ENCODE results near the gene CXCL17. TPM values are rescaled to one million over a fixed set of nuclear protein-coding genes. Genes with fewer than 3 reads are reported as not detected.

CXCL17 gene
- total and polyA plus RNA-seq, 7 donors, result 0.90 to 1.2 TPM; not detected in 5

- Histone ChIP-seq H3K36me3 (no peaks in the 10 kb centered on the region), H3K4me3 (no peak overlapping the region), H3K27ac (no peak overlapping the region), H3K27me3 (no peaks in the 10 kb centered on the region), H3K9me3 (no peaks in the 10 kb centered on the region), H3K4me1 (peaks cover 0 to 8% (median 0%) of the 10 kb centered on the region in 4 donors)
- 24 to 72% methylated on average over 4 of the region's 4 CpGs for WGBS, 2 donors
- DNase-seq, result no peak
- intact Hi-C loops (cut with DNase I), result no loop called here
- TF ChIP-seq EP300 (IDR thresholded peaks at IDR 0.05), result no peak
Observed at GRCh38 chr19:42443944-42444398, 1.2 kb upstream of the CXCL17 start.

GRCh38 chr19:42441049-42441445, 1.7 kb downstream of the CXCL17 start:
- Histone ChIP-seq H3K4me1 (peaks cover 0 to 8% (median 0%) of the 10 kb centered on the region in 4 donors), H3K27ac (no peak overlapping the region), H3K36me3 (no peaks in the 10 kb centered on the region), H3K9me3 (no peaks in the 10 kb centered on the region), H3K4me3 (no peak overlapping the region), H3K27me3 (no peaks in the 10 kb centered on the region)
- intact Hi-C loops (cut with DNase I), result no loop called here
- DNase-seq, result no peak
- 37 to 43% methylated on average over 2 of the region's 2 CpGs for WGBS, 2 donors
- TF ChIP-seq POLR2A (IDR thresholded peaks at IDR 0.05), result no peak
- no peak for TF ChIP-seq EP300 (IDR thresholded peaks at IDR 0.05)
- no peak for TF ChIP-seq POLR2AphosphoS5 (IDR thresholded peaks at IDR 0.05)
- no peak for TF ChIP-seq CTCF (IDR thresholded peaks at IDR 0.05)

- no peaks in the 10 kb centered on the region for H3K36me3 ChIP-seq
- intact Hi-C loops (cut with DNase I), result no loop called here
- TF ChIP-seq CTCF (IDR thresholded peaks at IDR 0.05) (peak in 3 of 4 experiments; percentile 60 to 81 (median 69)), EP300 (IDR thresholded peaks at IDR 0.05) (no peak)
- H3K9me3 ChIP-seq, result no peaks in the 10 kb centered on the region
- no peaks in the 10 kb centered on the region for H3K27me3 ChIP-seq
- peak; percentile 80 for DNase-seq
- H3K27ac ChIP-seq, result no peak overlapping the region
- no peak overlapping the region for H3K4me3 ChIP-seq
- 23 to 25% methylated on average over 16 of the region's 16 CpGs for WGBS, 2 donors
- H3K4me1 ChIP-seq, result peaks cover 0 to 8% (median 0%) of the 10 kb centered on the region in 4 donors
Observed at GRCh38 chr19:42440357-42441048, 2.2 kb downstream of the CXCL17 start.

- H3K27me3 ChIP-seq, result no peaks in the 10 kb centered on the region
- H3K4me1 ChIP-seq, result peaks cover 0 to 8% (median 0%) of the 10 kb centered on the region in 4 donors
- WGBS, 2 donors, result 74 to 88% methylated on average over 3 of the region's 3 CpGs
- H3K4me3 ChIP-seq, result no peak overlapping the region
- no peaks in the 10 kb centered on the region for H3K36me3 ChIP-seq
- intact Hi-C loops (cut with DNase I), result no loop called here
- no peak overlapping the region for H3K27ac ChIP-seq
- no peak for DNase-seq
- TF ChIP-seq POLR2A (IDR thresholded peaks at IDR 0.05), result no peak
- no peak for TF ChIP-seq EP300 (IDR thresholded peaks at IDR 0.05)
- TF ChIP-seq POLR2AphosphoS5 (IDR thresholded peaks at IDR 0.05), result no peak
- TF ChIP-seq CTCF (IDR thresholded peaks at IDR 0.05), result no peak
- no peaks in the 10 kb centered on the region for H3K9me3 ChIP-seq
Observed at GRCh38 chr19:42436006-42436405, 6.7 kb downstream of the CXCL17 start.

- 93% methylated on average over 6 of the region's 6 CpGs for WGBS, 2 donors
- H3K27ac ChIP-seq, result no peak overlapping the region
Observed at GRCh38 chr19:42435316-42435715, 7.4 kb downstream of the CXCL17 start.

More at GRCh38 chr19:42435316-42435715, 7.4 kb downstream of the CXCL17 start:
- intact Hi-C loops (cut with DNase I), result no loop called here
- Histone ChIP-seq H3K4me3 (no peak overlapping the region), H3K4me1 (peaks cover 0 to 4% (median 0%) of the 10 kb centered on the region in 4 donors), H3K27me3 (no peaks in the 10 kb centered on the region), H3K36me3 (no peaks in the 10 kb centered on the region), H3K9me3 (no peaks in the 10 kb centered on the region)
- TF ChIP-seq EP300 (IDR thresholded peaks at IDR 0.05), result no peak
- no peak for TF ChIP-seq POLR2A (IDR thresholded peaks at IDR 0.05)
- no peak for TF ChIP-seq CTCF (IDR thresholded peaks at IDR 0.05)
- no peak for TF ChIP-seq POLR2AphosphoS5 (IDR thresholded peaks at IDR 0.05)
- DNase-seq, result no peak

All from sigmoid colon (tissue), 7 donors.